K562 treated with DMSO at 1 percent for 48 hours (cell line): ENCODE data around the gene NOL4L. TPM values are rescaled to one million over a fixed set of nuclear protein-coding genes. Genes with fewer than 3 reads are reported as not detected.

Experiments
- total RNA-seq: library from RNA; unstranded; fragments of 300-600 nt; gene quantifications from 2 replicates; pipeline ENCODE4 v1.2.3, GENCODE V29; 2022; ENCODE audit warnings: low replicate concordance; ENCODE audit errors: extremely low read depth

The NOL4L gene
- not detected in 2 replicates for total RNA-seq

GRCh38 chr20:32585011-32585585 is at the start of gene NOL4L:
Gene NOL4L (minus strand): TSS chr20:32585333. CDS start chr20:32584890, 443 bp downstream.

Other genes starting within 250 kb of the NOL4L start
- gene ASXL1, start 227.0 kb downstream of the NOL4L start, total RNA-seq, result not detected in 2 replicates
- gene C20orf203, start 88.6 kb upstream of the NOL4L start, total RNA-seq, result not detected in 2 replicates
- not detected in 2 replicates for gene COMMD7, start 158.1 kb upstream of the NOL4L start, total RNA-seq
- gene DNMT3B, start 177.1 kb upstream of the NOL4L start, total RNA-seq, result not detected in 2 replicates
- gene MAPRE1, start 234.6 kb upstream of the NOL4L start, total RNA-seq, result not detected in 2 replicates